ENCODE measurements around the gene SCAPER.

- TF ChIP-seq CTCF (IDR thresholded peaks at IDR 0.05): no peak
- TF ChIP-seq POLR2A (IDR thresholded peaks at IDR 0.05; ENCODE audit: low read depth): no peak
- TF ChIP-seq POLR2AphosphoS5 (IDR thresholded peaks at IDR 0.05): no peak
- TF ChIP-seq EP300 (IDR thresholded peaks at IDR 0.05): no peak
These were observed 322.6 kb downstream of the SCAPER start for GRCh38 chr15:76582550-76582949.

All from esophagus muscularis mucosa (tissue), 4 donors.